ENCODE results near the gene ZNF536. TPM values are rescaled to one million over a fixed set of nuclear protein-coding genes. Genes with fewer than 3 reads are reported as not detected.

ZNF536 gene
- polyA plus RNA-seq, 3 donors, result 0.06 to 0.11 (median 0.07) TPM

- H3K27ac ChIP-seq (ENCODE audit: low read depth, low read length), result no peak overlapping the region
- 59 to 85% (median 81%) methylated on average over 10 of the region's 10 CpGs for WGBS, 3 donors
Observed at GRCh38 chr19:30523791-30524190, 151.6 kb downstream of the ZNF536 start.

GRCh38 chr19:30525383-30525782 is 153.2 kb downstream of the ZNF536 start:
- WGBS, 3 donors, result 73 to 80% (median 74%) methylated on average over 7 of the region's 7 CpGs
- H3K27ac ChIP-seq (ENCODE audit: low read depth, low read length), result no peak overlapping the region

GRCh38 chr19:30528919-30529318 is 156.7 kb downstream of the ZNF536 start:
- no peak overlapping the region for H3K27ac ChIP-seq (ENCODE audit: low read depth, low read length)
- WGBS, 3 donors, result 71 to 88% (median 86%) methylated on average over 8 of the region's 8 CpGs

GRCh38 chr19:30529876-30530275 is 157.7 kb downstream of the ZNF536 start:
- H3K27ac ChIP-seq (ENCODE audit: low read depth, low read length), result no peak overlapping the region
- 58 to 77% (median 64%) methylated on average over 3 of the region's 3 CpGs for WGBS, 3 donors

GRCh38 chr19:30530751-30531150 is 158.6 kb downstream of the ZNF536 start:
- no peak overlapping the region for H3K27ac ChIP-seq (ENCODE audit: low read depth, low read length)
- WGBS, 3 donors, result 65 to 77% (median 74%) methylated on average over 6 of the region's 6 CpGs

- no peak overlapping the region for H3K27ac ChIP-seq (ENCODE audit: low read depth, low read length)
- 77 to 79% (median 78%) methylated on average over 9 of the region's 9 CpGs for WGBS, 3 donors
Observed at GRCh38 chr19:30535011-30535410, 162.8 kb downstream of the ZNF536 start.

- WGBS, 3 donors, result 80 to 83% (median 82%) methylated on average over 7 of the region's 7 CpGs
- no peak overlapping the region for H3K27ac ChIP-seq (ENCODE audit: low read depth, low read length)
Observed at GRCh38 chr19:30536975-30537374, 164.8 kb downstream of the ZNF536 start.

- WGBS, 3 donors, result 78 to 83% (median 80%) methylated on average over 4 of the region's 4 CpGs
- H3K27ac ChIP-seq (ENCODE audit: low read depth, low read length), result no peak overlapping the region
Observed at GRCh38 chr19:30539315-30539714, 167.1 kb downstream of the ZNF536 start.

GRCh38 chr19:30539981-30540380 is 167.8 kb downstream of the ZNF536 start:
- WGBS, 3 donors, result 85 to 90% (median 87%) methylated on average over 11 of the region's 11 CpGs
- no peak overlapping the region for H3K27ac ChIP-seq (ENCODE audit: low read depth, low read length)

- 53 to 70% (median 59%) methylated on average over 6 of the region's 6 CpGs for WGBS, 3 donors
- H3K27ac ChIP-seq (ENCODE audit: low read depth, low read length), result no peak overlapping the region
Observed at GRCh38 chr19:30540761-30541160, 168.6 kb downstream of the ZNF536 start.

GRCh38 chr19:30541575-30541974 is 169.4 kb downstream of the ZNF536 start:
- no peak overlapping the region for H3K27ac ChIP-seq (ENCODE audit: low read depth, low read length)

- WGBS, 3 donors, result 89 to 90% (median 89%) methylated on average over 9 of the region's 9 CpGs
- H3K27ac ChIP-seq (ENCODE audit: low read depth, low read length), result no peak overlapping the region
Observed at GRCh38 chr19:30543243-30543945, 171.2 kb downstream of the ZNF536 start.

- 85 to 91% (median 91%) methylated on average over 7 of the region's 7 CpGs for WGBS, 3 donors
- no peak overlapping the region for H3K27ac ChIP-seq (ENCODE audit: low read depth, low read length)
Observed at GRCh38 chr19:30545752-30546151, 173.6 kb downstream of the ZNF536 start.

GRCh38 chr19:30546332-30546731 is 174.1 kb downstream of the ZNF536 start:
- WGBS, 3 donors, result 63 to 65% (median 64%) methylated on average over 6 of the region's 6 CpGs
- H3K27ac ChIP-seq (ENCODE audit: low read depth, low read length), result no peak overlapping the region

- H3K27ac ChIP-seq (ENCODE audit: low read depth, low read length), result no peak overlapping the region
- 42 to 61% (median 60%) methylated on average over 2 of the region's 2 CpGs for WGBS, 3 donors
Observed at GRCh38 chr19:30547246-30547645, 175.1 kb downstream of the ZNF536 start.

GRCh38 chr19:30549151-30549550 is 177.0 kb downstream of the ZNF536 start:
- H3K27ac ChIP-seq (ENCODE audit: low read depth, low read length), result no peak overlapping the region
- WGBS, 3 donors, result 81 to 91% (median 84%) methylated on average over 13 of the region's 13 CpGs

GRCh38 chr19:30551271-30551670 is 179.1 kb downstream of the ZNF536 start:
- WGBS, 3 donors, result 65 to 71% (median 69%) methylated on average over 11 of the region's 11 CpGs
- no peak overlapping the region for H3K27ac ChIP-seq (ENCODE audit: low read depth, low read length)

GRCh38 chr19:30552593-30552992 is 180.4 kb downstream of the ZNF536 start:
- no peak overlapping the region for H3K27ac ChIP-seq (ENCODE audit: low read depth, low read length)
- WGBS, 3 donors, result 76 to 94% (median 89%) methylated on average over 5 of the region's 5 CpGs

- 53 to 72% (median 58%) methylated on average over 12 of the region's 12 CpGs for WGBS, 3 donors
Observed at GRCh38 chr19:30555075-30555790, 183.0 kb downstream of the ZNF536 start.

GRCh38 chr19:30555791-30556110 is 183.6 kb downstream of the ZNF536 start:
- no peak overlapping the region for H3K27ac ChIP-seq (ENCODE audit: low read depth, low read length)
- WGBS, 3 donors, result 44 to 96% (median 88%) methylated on average over 1 of the region's 1 CpG

More at GRCh38 chr19:30555075-30555790, 183.0 kb downstream of the ZNF536 start:
- no peak overlapping the region for H3K27ac ChIP-seq (ENCODE audit: low read depth, low read length)

Measured in adipose tissue (tissue), 3 donors.